GM18507 (cell line): ENCODE results near the gene OR2H1.

Source experiments
- DNase-seq: peaks from one replicate; pipeline ENCODE4 v3.0.0; 2011; ENCODE audit warnings: low read depth; ENCODE audit not compliant: insufficient read length; ENCODE audit errors: extremely low spot score
- FAIRE-seq: peaks from 2 replicates; lab custom pipeline; 2011; peaks lifted over from hg19 to GRCh38; lab: Jason Lieb, UNC

OR2H1 gene

DNA sequence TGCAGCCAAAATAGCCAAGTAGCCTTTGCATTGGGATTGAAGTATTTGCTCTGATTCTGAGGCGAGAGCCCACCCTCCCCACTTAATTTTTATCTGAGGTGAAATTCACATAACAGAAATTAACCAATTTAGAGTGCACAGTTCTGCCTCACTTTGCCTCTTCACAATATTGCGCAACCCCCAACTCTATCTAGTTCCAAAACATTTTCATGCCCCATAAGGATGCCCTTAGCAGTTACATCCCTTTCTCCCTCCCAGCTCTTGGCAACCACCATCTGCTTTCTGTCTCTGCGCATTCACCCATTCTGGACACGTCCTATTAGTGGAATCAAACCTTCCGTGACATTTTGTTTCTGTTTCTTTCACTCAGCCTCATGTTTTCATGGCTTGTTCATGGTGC, 21.8 kb downstream of the OR2H1 start:
- DNase-seq (no peak), FAIRE-seq (no peak)

- no peak for FAIRE-seq
- DNase-seq = no peak
These were observed 22.6 kb downstream of the OR2H1 start for GRCh38 chr6:29479560-29479959.

DNA sequence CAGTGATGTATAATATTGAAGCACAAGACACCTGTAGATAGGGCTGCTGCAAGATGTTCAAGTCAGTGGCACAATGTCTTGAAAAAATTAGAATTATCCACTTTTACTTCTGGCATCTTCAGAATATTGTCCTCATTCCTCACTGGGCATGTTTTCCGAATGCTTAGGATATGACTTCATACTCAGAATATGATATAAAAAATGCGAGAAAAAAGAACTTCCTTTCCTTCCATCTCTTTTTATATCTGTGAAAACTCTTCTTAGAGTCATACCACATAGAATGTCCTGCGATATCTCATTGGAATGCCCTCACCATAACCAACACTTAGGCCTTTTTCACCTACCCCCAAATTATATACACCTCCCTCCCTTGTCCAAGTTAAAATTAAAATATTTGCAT, 26.2 kb downstream of the OR2H1 start:
- FAIRE-seq (no peak), DNase-seq (no peak)

- FAIRE-seq (no peak), DNase-seq (no peak)
These were observed 26.8 kb downstream of the OR2H1 start for GRCh38 chr6:29483735-29484134.

- FAIRE-seq = no peak
- DNase-seq = no peak
These were observed 29.6 kb downstream of the OR2H1 start for GRCh38 chr6:29486577-29486976.

DNA sequence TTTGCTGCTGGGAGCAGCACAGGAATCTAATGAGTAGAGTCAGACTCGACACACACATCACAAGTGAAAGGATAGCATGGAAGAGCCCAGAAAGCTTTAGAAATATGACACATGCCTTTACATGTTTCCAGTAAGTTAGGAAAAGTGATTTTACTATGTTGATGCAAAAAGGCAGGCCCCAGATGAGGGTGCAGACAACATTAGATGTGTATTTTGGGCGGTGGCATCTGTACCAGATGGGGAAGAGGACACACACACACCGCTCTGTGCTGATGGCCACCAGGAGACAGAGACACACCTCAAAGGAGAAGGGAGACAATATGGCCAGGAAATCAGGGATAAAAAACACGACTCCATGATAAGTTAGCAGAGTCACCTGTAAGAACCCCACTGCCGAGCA, 30.2 kb downstream of the OR2H1 start:
- DNase-seq = no peak
- FAIRE-seq = no peak

GRCh38 chr6:29487660-29488059, 30.7 kb downstream of the OR2H1 start, which contains the start of gene MAS1L:
Gene MAS1L, minus strand, starts transcription at chr6:29487956. Its CDS starts 54 bp downstream, at chr6:29487902.
- DNase-seq (no peak), FAIRE-seq (no peak)

GRCh38 chr6:29488874-29489273, 31.9 kb downstream of the OR2H1 start:
- DNase-seq (no peak), FAIRE-seq (no peak)

- DNase-seq (no peak), FAIRE-seq (no peak)
These were observed 32.3 kb downstream of the OR2H1 start for GRCh38 chr6:29489286-29489685.

DNA sequence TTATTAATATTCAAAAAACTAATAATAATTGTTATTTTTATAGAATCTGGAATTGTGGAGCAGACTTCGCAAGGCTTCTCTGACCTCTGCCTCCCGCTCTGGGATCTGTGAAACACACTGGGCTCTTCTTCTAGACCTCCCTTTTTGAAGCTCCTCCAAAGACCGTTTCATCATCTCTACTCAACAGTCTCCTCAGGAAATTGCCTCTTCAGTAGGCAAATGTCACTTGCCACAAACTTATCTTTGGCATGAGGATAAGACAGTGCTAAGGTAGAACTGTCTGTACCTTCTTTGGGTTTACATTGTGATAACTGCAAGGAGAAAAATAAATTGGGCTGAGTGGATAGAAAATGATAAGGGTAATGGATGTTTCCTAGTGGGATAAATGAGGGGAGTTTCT, 33.1 kb downstream of the OR2H1 start:
- FAIRE-seq (no peak), DNase-seq (no peak)

DNA sequence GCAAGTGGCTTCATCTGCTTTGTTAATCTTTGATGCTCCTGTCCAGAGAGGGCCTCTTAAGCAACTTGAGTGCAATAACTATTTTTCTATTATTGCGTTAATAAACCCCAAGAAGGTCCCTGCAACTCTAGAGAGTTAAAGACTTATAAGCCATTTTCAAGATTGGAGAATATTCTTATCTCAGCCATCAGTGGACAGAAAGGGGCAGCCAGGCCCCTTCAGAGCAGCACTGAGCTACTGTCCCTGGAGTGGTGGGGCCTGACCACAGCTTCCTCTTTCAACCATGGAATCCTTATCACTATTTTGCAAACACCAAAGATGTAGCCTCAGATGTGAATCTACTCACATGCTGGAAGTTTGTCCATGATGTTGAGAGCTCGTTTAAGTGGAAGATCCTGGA, 33.6 kb downstream of the OR2H1 start:
- DNase-seq (no peak), FAIRE-seq (no peak)

DNA sequence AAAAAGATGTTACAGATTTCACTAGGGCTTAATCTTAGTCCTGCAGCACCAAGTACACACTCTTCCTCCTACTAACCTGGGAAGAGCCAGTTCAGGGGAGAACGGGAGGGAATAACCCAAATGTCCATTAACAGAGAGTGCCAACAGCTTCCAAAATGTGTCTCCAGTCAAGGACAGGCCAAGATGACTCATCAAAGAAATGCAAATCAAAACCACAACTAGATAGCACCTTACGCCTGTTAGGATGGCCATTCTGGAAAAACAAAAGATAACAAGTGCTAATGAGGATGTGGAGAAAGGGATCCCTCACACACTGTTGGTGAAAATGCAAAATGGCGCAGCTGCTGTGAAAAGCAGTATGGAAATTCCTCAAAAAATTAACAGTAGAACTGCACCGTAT, 34.6 kb downstream of the OR2H1 start:
- no peak for DNase-seq
- FAIRE-seq = no peak

- FAIRE-seq (no peak), DNase-seq (no peak)
These were observed 36.3 kb downstream of the OR2H1 start for GRCh38 chr6:29493261-29493660.

DNA sequence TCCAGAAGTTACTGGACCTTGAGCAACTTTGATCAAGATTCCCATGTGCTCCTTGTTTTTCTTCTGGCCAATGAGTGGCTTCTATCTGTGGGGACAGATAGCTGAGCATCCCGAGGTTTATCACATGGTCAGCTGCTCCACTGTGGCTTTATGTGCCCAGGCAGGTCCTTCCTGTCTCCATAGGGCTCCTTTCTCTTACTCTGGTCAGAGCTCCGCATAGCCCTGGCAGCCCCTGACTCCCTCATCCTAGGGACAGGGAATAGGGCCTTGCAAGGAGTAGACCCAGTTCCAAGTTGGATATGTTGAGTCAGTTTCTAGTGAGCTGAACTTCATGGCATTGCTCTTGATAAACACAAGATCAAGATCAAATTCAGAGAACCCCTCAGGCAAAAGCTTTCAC, 37.2 kb downstream of the OR2H1 start:
- FAIRE-seq = no peak

GRCh38 chr6:29495571-29495970, 38.6 kb downstream of the OR2H1 start:
- FAIRE-seq (no peak), DNase-seq (no peak)

More for the DNA sequence above, 37.2 kb downstream of the OR2H1 start:
- DNase-seq = no peak

GRCh38 chr6:29496961-29497360, 40.0 kb downstream of the OR2H1 start:
- DNase-seq (no peak), FAIRE-seq (no peak)

- FAIRE-seq = no peak
- no peak for DNase-seq
These were observed 42.7 kb downstream of the OR2H1 start for GRCh38 chr6:29499704-29500103.

DNA sequence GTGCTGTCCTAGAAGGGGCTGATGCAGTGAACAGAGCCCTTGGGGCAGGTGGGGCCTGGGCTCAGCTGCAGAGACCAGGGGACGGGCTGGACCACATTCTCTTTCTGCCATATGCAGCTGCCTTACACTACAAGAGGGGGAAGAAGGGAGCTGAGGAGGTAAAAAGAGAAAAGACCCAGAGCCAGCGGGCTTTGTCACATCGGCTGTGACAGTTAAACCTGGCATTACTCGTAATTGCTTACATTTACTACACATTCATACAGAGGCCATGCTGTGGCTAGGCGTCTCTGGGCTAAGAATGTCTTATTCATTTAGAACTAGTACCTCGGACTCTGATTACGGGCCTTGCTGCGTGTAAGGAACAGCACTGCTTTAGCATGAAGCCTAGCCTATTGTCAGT, 43.6 kb downstream of the OR2H1 start:
- FAIRE-seq = no peak

GRCh38 chr6:29501106-29501505, 44.2 kb downstream of the OR2H1 start:
- DNase-seq (no peak), FAIRE-seq (no peak)

More for the DNA sequence above, 43.6 kb downstream of the OR2H1 start:
- DNase-seq = no peak

DNA sequence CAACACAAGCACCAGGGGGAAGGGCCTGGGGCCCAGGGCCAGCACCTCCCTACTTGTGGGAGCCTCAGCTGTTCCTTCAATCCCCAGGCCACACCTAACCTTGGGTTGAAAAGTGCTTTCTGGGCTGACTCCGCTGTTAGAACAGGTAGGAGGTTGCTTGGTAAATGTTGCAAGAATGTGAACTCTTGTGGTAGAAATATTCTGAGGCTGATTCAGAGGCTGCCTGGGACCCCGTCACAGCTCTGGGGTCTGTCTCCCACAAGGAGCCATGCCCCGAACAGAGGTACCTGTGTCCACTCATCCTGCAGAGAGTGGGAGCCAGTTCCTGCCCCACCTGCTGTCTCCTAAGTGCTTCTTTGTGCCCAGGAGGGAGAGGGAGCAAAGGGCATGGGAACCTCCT, 45.2 kb downstream of the OR2H1 start:
- FAIRE-seq (no peak), DNase-seq (no peak)

- DNase-seq (no peak), FAIRE-seq (no peak)
These were observed 45.6 kb downstream of the OR2H1 start for GRCh38 chr6:29502597-29502996.

GRCh38 chr6:29504961-29505360, 48.0 kb downstream of the OR2H1 start:
- FAIRE-seq = no peak

More at GRCh38 chr6:29504961-29505360, 48.0 kb downstream of the OR2H1 start:
- DNase-seq = no peak
